ENCODE results near the gene TSPO.

GRCh38 chr22:43128116-43128515, 23.2 kb upstream of the TSPO start:
- TF ChIP-seq ZNF274 (IDR thresholded peaks at IDR 0.05; ENCODE audit: low read depth, low read length), result no peak
- no peak for TF ChIP-seq YY1 (IDR thresholded peaks at IDR 0.05; ENCODE audit: insufficient read depth, insufficient read length)
- TF ChIP-seq SUZ12 (IDR thresholded peaks at IDR 0.05; ENCODE audit: extremely low read depth, insufficient read depth, insufficient read length), result no peak

All from NT2/D1 (cell line).